ENCODE results near the gene SNX15.
"Not testable (repeated sequence)": the region's sequence is repeated elsewhere in the genome, so short reads cannot be mapped to it uniquely, and the experiment has no call there.

Gene SNX15

GRCh38 chr11:65016705-65017104 lies 10.5 kb upstream of the SNX15 start:
- H3K9me3 ChIP-seq (ENCODE audit: control insufficient read depth in 2 of 2, low read length in 2 of 2), result no peaks in the 10 kb centered on the region
- H3K9ac ChIP-seq (ENCODE audit: low read length in 2 of 2), result peak overlapping the region; percentile 32 to 58
- H3K36me3 ChIP-seq (ENCODE audit: control insufficient read depth in 2 of 2, insufficient read depth in 2 of 2, low read length in 2 of 2), result peaks cover 20 to 24% of the 10 kb centered on the region in 2 donors
- H3K27me3 ChIP-seq (ENCODE audit: control insufficient read depth in 1 of 2, insufficient read depth in 2 of 2, low read length in 2 of 2), result no peaks in the 10 kb centered on the region
- peaks cover 15% of the 10 kb centered on the region for H3K4me1 ChIP-seq (ENCODE audit: control insufficient read depth, insufficient read depth, low read length)
- H3K27ac ChIP-seq (ENCODE audit: low read length), result no peak overlapping the region
- H3K4me3 ChIP-seq (ENCODE audit: low read length in 2 of 2), result no peak overlapping the region

DNA sequence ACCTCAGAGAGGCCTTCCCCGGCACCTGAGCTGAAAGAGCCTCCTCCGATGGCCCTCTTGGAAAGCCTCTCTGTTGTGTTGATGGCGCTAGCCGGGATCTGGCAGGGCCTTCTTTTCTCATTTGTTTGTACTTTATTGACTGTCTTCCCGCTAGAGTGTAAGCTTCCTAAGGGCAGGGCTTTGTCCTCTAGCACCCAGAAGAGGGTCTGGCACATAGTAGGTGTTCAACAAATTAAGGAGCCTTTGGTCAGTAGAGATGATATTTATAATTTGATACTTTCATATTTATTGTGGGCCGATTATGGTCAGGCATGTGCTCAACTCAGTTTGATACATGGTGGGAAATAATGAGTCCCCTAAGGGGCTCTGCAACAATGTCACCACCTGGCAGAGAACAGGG lies 9.3 kb upstream of the SNX15 start:
- H3K27ac ChIP-seq (ENCODE audit: low read length), result no peak overlapping the region
- H3K9ac ChIP-seq (ENCODE audit: low read length in 2 of 2), result no peak overlapping the region
- H3K4me1 ChIP-seq (ENCODE audit: control insufficient read depth, insufficient read depth, low read length), result peaks cover 15% of the 10 kb centered on the region
- H3K36me3 ChIP-seq (ENCODE audit: control insufficient read depth in 2 of 2, insufficient read depth in 2 of 2, low read length in 2 of 2), result peaks cover 25 to 31% of the 10 kb centered on the region in 2 donors
- H3K27me3 ChIP-seq (ENCODE audit: control insufficient read depth in 1 of 2, insufficient read depth in 2 of 2, low read length in 2 of 2), result no peaks in the 10 kb centered on the region
- no peak overlapping the region for H3K4me3 ChIP-seq (ENCODE audit: low read length in 2 of 2)
- no peaks in the 10 kb centered on the region for H3K9me3 ChIP-seq (ENCODE audit: control insufficient read depth in 2 of 2, low read length in 2 of 2)

DNA sequence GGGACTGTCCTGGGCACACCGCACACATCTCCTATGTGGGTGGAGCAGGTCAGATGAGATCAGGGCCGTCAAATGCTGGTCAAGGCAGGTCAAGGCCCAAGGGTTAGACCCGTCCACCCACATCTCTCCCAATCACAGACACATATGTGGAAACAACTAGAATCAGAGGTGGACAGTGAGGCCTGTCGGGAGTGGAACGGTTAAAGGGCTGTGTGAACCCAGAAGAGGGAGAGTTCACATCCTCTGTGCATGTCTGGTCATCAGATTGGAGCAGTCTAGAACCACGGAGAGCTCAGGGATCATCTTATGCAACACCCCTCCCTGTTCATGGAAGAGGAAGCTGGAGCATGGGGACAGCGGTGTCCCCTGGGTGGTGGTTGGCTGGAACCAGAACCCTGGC lies 7.4 kb upstream of the SNX15 start:
- H3K27ac ChIP-seq (ENCODE audit: low read length), result no peak overlapping the region
- peaks cover 25 to 31% of the 10 kb centered on the region in 2 donors for H3K36me3 ChIP-seq (ENCODE audit: control insufficient read depth in 2 of 2, insufficient read depth in 2 of 2, low read length in 2 of 2)
- no peaks in the 10 kb centered on the region for H3K27me3 ChIP-seq (ENCODE audit: control insufficient read depth in 1 of 2, insufficient read depth in 2 of 2, low read length in 2 of 2)
- no peak overlapping the region for H3K4me3 ChIP-seq (ENCODE audit: low read length in 2 of 2)
- peaks cover 4% of the 10 kb centered on the region for H3K4me1 ChIP-seq (ENCODE audit: control insufficient read depth, insufficient read depth, low read length)
- no peak overlapping the region for H3K9ac ChIP-seq (ENCODE audit: low read length in 2 of 2)
- H3K9me3 ChIP-seq (ENCODE audit: control insufficient read depth in 2 of 2, low read length in 2 of 2), result no peaks in the 10 kb centered on the region

DNA sequence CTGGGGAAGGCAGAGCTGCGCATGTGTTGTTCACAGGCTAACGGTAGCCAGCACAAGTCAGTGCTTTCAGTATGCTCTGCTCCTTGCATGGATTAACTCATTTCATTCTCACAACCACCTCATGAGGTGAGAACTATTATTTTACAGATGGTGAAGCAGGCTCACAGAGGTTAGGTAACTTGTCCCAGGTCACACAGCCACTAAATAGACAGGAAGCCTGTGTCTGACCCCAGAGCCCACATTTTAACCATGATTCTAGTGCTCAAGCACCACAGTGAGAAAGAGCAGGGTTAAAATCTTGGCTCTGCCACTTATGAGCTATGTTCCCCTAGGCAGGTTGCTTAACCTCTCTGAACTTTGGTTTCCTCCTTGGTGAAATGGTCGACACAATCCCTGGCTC lies 6.2 kb upstream of the SNX15 start:
- Histone ChIP-seq H3K27me3 (ENCODE audit: control insufficient read depth in 1 of 2, insufficient read depth in 2 of 2, low read length in 2 of 2) (no peaks in the 10 kb centered on the region), H3K4me3 (ENCODE audit: low read length in 2 of 2) (no peak overlapping the region), H3K27ac (ENCODE audit: low read length) (no peak overlapping the region), H3K9ac (ENCODE audit: low read length in 2 of 2) (no peak overlapping the region), H3K9me3 (ENCODE audit: control insufficient read depth in 2 of 2, low read length in 2 of 2) (no peaks in the 10 kb centered on the region), H3K36me3 (ENCODE audit: control insufficient read depth in 2 of 2, insufficient read depth in 2 of 2, low read length in 2 of 2) (peaks cover 25 to 31% of the 10 kb centered on the region in 2 donors), H3K4me1 (ENCODE audit: control insufficient read depth, insufficient read depth, low read length) (no peaks in the 10 kb centered on the region)

DNA sequence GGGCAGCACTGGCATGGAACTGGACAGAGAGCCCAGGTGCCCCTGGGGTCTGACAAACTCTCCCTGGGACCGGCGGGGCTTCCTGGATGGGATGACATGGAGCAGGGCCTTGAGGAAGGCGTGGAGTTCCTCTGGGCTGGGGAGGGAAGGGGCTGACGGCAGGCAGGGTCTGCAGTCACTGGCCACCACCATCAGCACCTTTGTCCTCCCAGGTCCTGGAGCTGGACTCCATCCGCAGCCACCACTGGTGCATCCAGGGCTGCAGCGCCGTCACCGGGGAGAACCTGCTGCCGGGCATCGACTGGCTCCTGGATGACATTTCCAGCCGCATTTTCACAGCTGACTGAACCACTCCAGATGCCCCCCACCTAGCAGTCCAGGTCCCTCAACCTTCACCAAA lies 5.7 kb upstream of the SNX15 start:
- Histone ChIP-seq H3K9me3 (ENCODE audit: control insufficient read depth in 2 of 2, low read length in 2 of 2) (no peaks in the 10 kb centered on the region), H3K27ac (ENCODE audit: low read length) (no peak overlapping the region), H3K27me3 (ENCODE audit: control insufficient read depth in 1 of 2, insufficient read depth in 2 of 2, low read length in 2 of 2) (no peaks in the 10 kb centered on the region), H3K9ac (ENCODE audit: low read length in 2 of 2) (no peak overlapping the region), H3K4me3 (ENCODE audit: low read length in 2 of 2) (no peak overlapping the region), H3K36me3 (ENCODE audit: control insufficient read depth in 2 of 2, insufficient read depth in 2 of 2, low read length in 2 of 2) (peaks cover 25 to 30% of the 10 kb centered on the region in 2 donors), H3K4me1 (ENCODE audit: control insufficient read depth, insufficient read depth, low read length) (no peaks in the 10 kb centered on the region)

DNA sequence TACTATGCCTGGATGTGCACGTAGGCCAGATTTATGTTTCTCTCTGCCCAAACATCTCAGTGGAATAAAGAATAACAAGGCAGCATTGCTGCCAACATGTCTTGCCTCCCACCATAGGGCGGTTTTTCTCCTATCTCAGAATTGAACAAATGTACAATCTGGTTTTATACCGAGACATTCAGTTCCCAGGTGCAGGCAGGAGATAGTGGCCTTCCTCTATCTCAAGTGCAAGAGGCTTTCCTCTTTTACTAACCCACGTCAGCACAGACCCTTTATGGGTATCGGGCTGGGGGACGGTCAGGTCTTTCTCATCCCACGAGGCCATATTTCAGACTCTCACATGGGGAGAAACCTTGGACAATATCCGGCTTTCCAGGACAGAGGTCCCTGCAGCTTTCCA lies 3.7 kb upstream of the SNX15 start:
- H3K9ac ChIP-seq (ENCODE audit: low read length in 2 of 2); H3K4me3 ChIP-seq (ENCODE audit: low read length in 2 of 2); H3K9me3 ChIP-seq (ENCODE audit: control insufficient read depth in 2 of 2, low read length in 2 of 2); H3K27me3 ChIP-seq (ENCODE audit: control insufficient read depth in 1 of 2, insufficient read depth in 2 of 2, low read length in 2 of 2); H3K27ac ChIP-seq (ENCODE audit: low read length): not testable (repeated sequence)
- Histone ChIP-seq H3K4me1 (ENCODE audit: control insufficient read depth, insufficient read depth, low read length) (peaks cover 11% of the 10 kb centered on the region), H3K36me3 (ENCODE audit: control insufficient read depth in 2 of 2, insufficient read depth in 2 of 2, low read length in 2 of 2) (peaks cover 20 to 25% of the 10 kb centered on the region in 2 donors)

GRCh38 chr11:65026810-65027209 lies 429 bp upstream of the SNX15 start:
- Histone ChIP-seq H3K9me3 (ENCODE audit: control insufficient read depth in 2 of 2, low read length in 2 of 2) (no peaks in the 10 kb centered on the region), H3K4me1 (ENCODE audit: control insufficient read depth, insufficient read depth, low read length) (peaks cover 18% of the 10 kb centered on the region), H3K9ac (ENCODE audit: low read length in 2 of 2) (peak overlapping the region; percentile 7 to 80), H3K27ac (ENCODE audit: low read length) (peak overlapping the region; percentile 85), H3K4me3 (ENCODE audit: low read length in 2 of 2) (peak overlapping the region in 1 of 2 donors; percentile 86), H3K27me3 (ENCODE audit: control insufficient read depth in 1 of 2, insufficient read depth in 2 of 2, low read length in 2 of 2) (no peaks in the 10 kb centered on the region), H3K36me3 (ENCODE audit: control insufficient read depth in 2 of 2, insufficient read depth in 2 of 2, low read length in 2 of 2) (peaks cover 5 to 7% of the 10 kb centered on the region in 2 donors)

DNA sequence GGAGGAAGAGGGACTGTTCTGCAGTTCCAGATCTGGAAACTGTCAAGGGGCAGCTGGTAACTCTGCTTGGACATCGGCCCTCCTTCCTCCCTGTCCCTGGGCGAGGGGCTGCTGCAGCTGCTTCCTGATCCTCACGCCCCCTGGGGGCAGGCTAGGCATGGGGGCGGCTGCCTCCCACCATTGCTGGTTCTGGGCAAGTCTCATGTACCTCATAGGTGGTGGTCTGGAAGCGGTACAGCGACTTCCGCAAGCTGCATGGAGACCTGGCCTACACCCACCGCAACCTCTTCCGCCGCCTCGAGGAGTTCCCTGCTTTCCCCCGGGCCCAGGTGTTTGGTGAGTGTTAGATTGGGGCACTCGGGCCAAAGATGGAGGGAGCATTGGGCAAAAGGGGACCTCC lies 5.0 kb downstream of the SNX15 start:
- no peak overlapping the region for H3K9ac ChIP-seq (ENCODE audit: low read length in 2 of 2)
- no peak overlapping the region for H3K27ac ChIP-seq (ENCODE audit: low read length)
- no peaks in the 10 kb centered on the region for H3K9me3 ChIP-seq (ENCODE audit: control insufficient read depth in 2 of 2, low read length in 2 of 2)
- H3K27me3 ChIP-seq (ENCODE audit: control insufficient read depth in 1 of 2, insufficient read depth in 2 of 2, low read length in 2 of 2), result no peaks in the 10 kb centered on the region
- peaks cover 12% of the 10 kb centered on the region for H3K4me1 ChIP-seq (ENCODE audit: control insufficient read depth, insufficient read depth, low read length)
- H3K4me3 ChIP-seq (ENCODE audit: low read length in 2 of 2), result no peak overlapping the region
- peaks cover 25 to 32% of the 10 kb centered on the region in 2 donors for H3K36me3 ChIP-seq (ENCODE audit: control insufficient read depth in 2 of 2, insufficient read depth in 2 of 2, low read length in 2 of 2)

DNA sequence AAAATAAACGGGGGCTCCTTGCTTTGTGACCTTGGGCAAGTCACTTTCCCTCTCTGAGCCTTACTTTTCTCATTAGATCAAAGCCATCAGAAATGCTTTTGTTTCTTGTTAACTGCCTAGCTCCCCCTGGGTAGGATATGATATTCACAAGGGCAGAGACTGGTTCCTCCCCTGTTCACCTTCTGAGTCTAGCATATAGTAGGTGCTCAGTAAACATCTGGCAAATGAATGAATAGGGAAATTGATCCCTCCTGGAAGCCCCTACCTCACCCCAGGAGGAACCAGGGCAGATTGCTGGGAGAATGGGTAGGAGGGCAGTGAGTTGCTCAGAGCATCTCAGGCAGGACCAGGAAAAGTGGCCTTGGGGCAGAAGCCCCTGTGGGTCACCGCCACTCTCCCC lies 7.2 kb downstream of the SNX15 start:
- H3K27ac ChIP-seq (ENCODE audit: low read length), result no peak overlapping the region
- no peak overlapping the region for H3K4me3 ChIP-seq (ENCODE audit: low read length in 2 of 2)
- H3K36me3 ChIP-seq (ENCODE audit: control insufficient read depth in 2 of 2, insufficient read depth in 2 of 2, low read length in 2 of 2), result peaks cover 35 to 47% of the 10 kb centered on the region in 2 donors
- no peaks in the 10 kb centered on the region for H3K9me3 ChIP-seq (ENCODE audit: control insufficient read depth in 2 of 2, low read length in 2 of 2)
- H3K27me3 ChIP-seq (ENCODE audit: control insufficient read depth in 1 of 2, insufficient read depth in 2 of 2, low read length in 2 of 2), result no peaks in the 10 kb centered on the region
- peaks cover 2% of the 10 kb centered on the region for H3K4me1 ChIP-seq (ENCODE audit: control insufficient read depth, insufficient read depth, low read length)
- H3K9ac ChIP-seq (ENCODE audit: low read length in 2 of 2), result no peak overlapping the region

- Histone ChIP-seq H3K4me1 (ENCODE audit: control insufficient read depth, insufficient read depth, low read length) (peaks cover 2% of the 10 kb centered on the region), H3K36me3 (ENCODE audit: control insufficient read depth in 2 of 2, insufficient read depth in 2 of 2, low read length in 2 of 2) (peaks cover 35 to 51% of the 10 kb centered on the region in 2 donors), H3K4me3 (ENCODE audit: low read length in 2 of 2) (no peak overlapping the region), H3K27me3 (ENCODE audit: control insufficient read depth in 1 of 2, insufficient read depth in 2 of 2, low read length in 2 of 2) (no peaks in the 10 kb centered on the region), H3K27ac (ENCODE audit: low read length) (no peak overlapping the region), H3K9me3 (ENCODE audit: control insufficient read depth in 2 of 2, low read length in 2 of 2) (no peaks in the 10 kb centered on the region), H3K9ac (ENCODE audit: low read length in 2 of 2) (no peak overlapping the region)
Measured at GRCh38 chr11:65035579-65035978, 8.3 kb downstream of the SNX15 start.

DNA sequence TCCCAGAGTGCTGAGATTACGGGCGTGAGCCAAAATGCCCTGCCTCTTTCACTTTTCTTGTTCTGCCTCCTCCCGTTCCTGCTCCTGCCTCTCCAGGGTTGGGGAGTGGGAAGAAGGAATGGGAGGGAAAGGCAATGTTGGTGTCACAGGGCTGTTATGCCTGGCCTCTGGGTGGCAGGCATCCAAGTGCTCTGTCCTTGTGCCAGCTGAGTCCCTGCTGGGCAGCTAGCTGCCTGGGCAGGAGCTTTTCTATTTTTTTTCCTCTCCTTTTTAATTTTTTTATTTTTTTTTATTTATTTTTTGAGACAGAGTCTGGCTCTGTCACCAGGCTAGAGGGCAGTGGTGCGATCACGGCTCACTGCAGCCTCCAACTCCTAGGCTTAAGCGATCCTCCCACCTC lies 9.7 kb downstream of the SNX15 start:
- Histone ChIP-seq H3K4me1 (ENCODE audit: control insufficient read depth, insufficient read depth, low read length) (peaks cover 8% of the 10 kb centered on the region), H3K36me3 (ENCODE audit: control insufficient read depth in 2 of 2, insufficient read depth in 2 of 2, low read length in 2 of 2) (peaks cover 34 to 49% of the 10 kb centered on the region in 2 donors), H3K9me3 (ENCODE audit: control insufficient read depth in 2 of 2, low read length in 2 of 2) (no peaks in the 10 kb centered on the region), H3K27ac (ENCODE audit: low read length) (no peak overlapping the region), H3K4me3 (ENCODE audit: low read length in 2 of 2) (no peak overlapping the region), H3K9ac (ENCODE audit: low read length in 2 of 2) (no peak overlapping the region), H3K27me3 (ENCODE audit: control insufficient read depth in 1 of 2, insufficient read depth in 2 of 2, low read length in 2 of 2) (no peaks in the 10 kb centered on the region)

All from stomach smooth muscle (tissue), 2 donors.